Body of pancreas (tissue), 4 donors: ENCODE data around the gene WDR17. TPM values are rescaled to one million over a fixed set of nuclear protein-coding genes. Genes with fewer than 3 reads are reported as not detected.

Experiments
- ATAC-seq: fragments of 150-250 bp; one replicate; pipeline ENCODE4 v1.9.1; 2016
- DNase-seq, 4 donors: peaks; one replicate each; pipeline ENCODE4 v3.0.0-alpha.2; 2019
- H3K27ac ChIP-seq, 4 donors: fragments of 200-600 bp; sonication (generic); 1 replicate in 3 of 4; 2 replicates in 1 of 4; pipeline versions ENCODE4 v1.5.1 to v1.6.1; 2016 to 2019; ENCODE audit warnings: mild to moderate bottlenecking in 1 of 4, mixed read lengths in 1 of 4, moderate library complexity in 1 of 4
- H3K27me3 ChIP-seq, 2 donors: fragments of 200-600 bp; sonication (generic); one replicate each; pipeline ENCODE4 v1.6.0; 2016; ENCODE audit warnings: mild to moderate bottlenecking in 1 of 2
- H3K36me3 ChIP-seq, 2 donors: fragments of 200-600 bp; sonication (generic); replicated peaks in 1 of 2; 2 replicates each; pipeline ENCODE4 v1.5.1; 2016; ENCODE audit warnings: low read depth in 2 of 2; ENCODE audit not compliant: insufficient read depth in 1 of 2
- H3K4me1 ChIP-seq: fragments of 200-600 bp; sonication (generic); one replicate; pipeline ENCODE4 v1.6.0; 2016
- H3K4me3 ChIP-seq, 2 donors: fragments of 200-600 bp; sonication (generic); 1 replicate in 1 of 2; 2 replicates in 1 of 2; pipeline ENCODE4 v1.5.1; 2016 to 2019
- H3K9me3 ChIP-seq, 3 donors: fragments of 200-600 bp; sonication (generic); 1 replicate in 2 of 3; 2 replicates in 1 of 3; pipeline ENCODE4 v1.5.1; 2016
- CTCF ChIP-seq, 7 experiments: fragments of 450-650 bp in 4 of 7; fragments of 200-600 bp in 3 of 7; sonication (generic) in 3 of 7; IDR thresholded peaks; one replicate each; pipeline ENCODE4 v1.5.1; 2016 to 2019; ENCODE audit warnings: antibody characterized with exemption in 7 of 7
- POLR2A ChIP-seq, 3 donors: fragments of 450-650 bp; IDR thresholded peaks; one replicate each; pipeline ENCODE4 v1.6.1; 2016; ENCODE audit warnings: antibody characterized with exemption in 3 of 3, mild to moderate bottlenecking in 2 of 3
- WGBS, 2 donors: methylation state at CpG; one replicate each; pipeline ENCODE4 v1.1.5; 2017; 5-methylcytosine and 5-hydroxymethylcytosine counted together
- intact Hi-C: fragments of 100-400 bp; cut with DNase I; formaldehyde crosslinking; loops from one replicate; pipeline ENCODE4 v1.15.1; 2023
- total RNA-seq, 2 donors: library from RNA; depleted of rRNA; stranded (reverse); fragments of >200 nt; gene quantifications; one replicate each; pipeline ENCODE4 v1.1.0, GENCODE V29; 2016

Gene WDR17
- total RNA-seq, 2 donors from 2014 or later: 3.9 to 6.3 TPM

- ATAC-seq (no peak), DNase-seq (no peak)
- Histone ChIP-seq H3K4me3 (no peak overlapping the region), H3K4me1 (no peaks in the 10 kb centered on the region), H3K36me3 (no peaks in the 10 kb centered on the region), H3K27ac (no peak overlapping the region), H3K9me3 (no peaks in the 10 kb centered on the region), H3K27me3 (no peaks in the 10 kb centered on the region)
- WGBS, 2 donors: 47 to 58% methylated on average over 2 of the region's 2 CpGs
- TF ChIP-seq CTCF (IDR thresholded peaks at IDR 0.05) (no peak), POLR2A (IDR thresholded peaks at IDR 0.05) (no peak)
- intact Hi-C loops: no loop called here
Measured at GRCh38 chr4:176186067-176186466, 120.4 kb downstream of the WDR17 start.

GRCh38 chr4:176186671-176187395 lies 121.2 kb downstream of the WDR17 start:
- Histone ChIP-seq H3K9me3 (no peaks in the 10 kb centered on the region), H3K4me3 (no peak overlapping the region), H3K36me3 (no peaks in the 10 kb centered on the region), H3K27ac (no peak overlapping the region), H3K4me1 (no peaks in the 10 kb centered on the region), H3K27me3 (no peaks in the 10 kb centered on the region)
- DNase-seq (no peak), ATAC-seq (no peak)
- no peak for TF ChIP-seq CTCF (IDR thresholded peaks at IDR 0.05)
- 57 to 58% methylated on average over 6 of the region's 6 CpGs for WGBS, 2 donors
- intact Hi-C loops: no loop called here

GRCh38 chr4:176187624-176188023 lies 122.0 kb downstream of the WDR17 start:
- Histone ChIP-seq H3K4me3 (no peak overlapping the region), H3K36me3 (no peaks in the 10 kb centered on the region), H3K27me3 (no peaks in the 10 kb centered on the region), H3K9me3 (no peaks in the 10 kb centered on the region), H3K4me1 (no peaks in the 10 kb centered on the region), H3K27ac (no peak overlapping the region)
- DNase-seq (no peak), ATAC-seq (no peak)
- WGBS, 2 donors: 70 to 73% methylated on average over 2 of the region's 2 CpGs
- no peak for TF ChIP-seq POLR2A (IDR thresholded peaks at IDR 0.05)
- no peak for TF ChIP-seq CTCF (IDR thresholded peaks at IDR 0.05)
- intact Hi-C loops: no loop called here

GRCh38 chr4:176188654-176189053 lies 123.0 kb downstream of the WDR17 start:
- TF ChIP-seq CTCF (IDR thresholded peaks at IDR 0.05): no peak
- no peak for TF ChIP-seq POLR2A (IDR thresholded peaks at IDR 0.05)

More at GRCh38 chr4:176188654-176189053, 123.0 kb downstream of the WDR17 start:
- intact Hi-C loops: no loop called here
- H3K4me3 ChIP-seq: no peak overlapping the region
- no peaks in the 10 kb centered on the region for H3K27me3 ChIP-seq
- no peak for ATAC-seq
- no peak for DNase-seq
- H3K9me3 ChIP-seq: no peaks in the 10 kb centered on the region
- no peaks in the 10 kb centered on the region for H3K36me3 ChIP-seq
- H3K4me1 ChIP-seq: no peaks in the 10 kb centered on the region
- no peak overlapping the region for H3K27ac ChIP-seq
